Type B pancreatic cell (in vitro differentiated cells): ENCODE results near the gene CARD19. TPM values are rescaled to one million over a fixed set of nuclear protein-coding genes. Genes with fewer than 3 reads are reported as not detected.

ENCODE experiments used
- DNase-seq: peaks from one replicate; pipeline ENCODE4 v3.0.0; 2021; ENCODE audit warnings: mixed read lengths; ENCODE audit not compliant: unreplicated experiment; ENCODE audit errors: extremely low spot score
- H3K27ac Mint-ChIP-seq: 2 replicates; pipeline ENCODE4 v1.8.0; 2021; ENCODE audit warnings: mild to moderate bottlenecking, mixed read lengths
- H3K27me3 Mint-ChIP-seq: 2 replicates; pipeline ENCODE4 v1.8.0; 2021; ENCODE audit warnings: mixed read lengths
- H3K36me3 Mint-ChIP-seq: 2 replicates; pipeline ENCODE4 v1.8.0; 2021; ENCODE audit warnings: mixed read lengths
- H3K4me1 Mint-ChIP-seq: one replicate; pipeline ENCODE4 v1.8.0; 2021; ENCODE audit warnings: mixed read lengths; ENCODE audit not compliant: unreplicated experiment
- H3K4me3 Mint-ChIP-seq: 2 replicates; pipeline ENCODE4 v1.8.0; 2021; ENCODE audit warnings: mild to moderate bottlenecking, mixed read lengths
- H3K9me3 Mint-ChIP-seq: 2 replicates; pipeline ENCODE4 v1.8.0; 2021; ENCODE audit warnings: mixed read lengths
- total RNA-seq: library from RNA; stranded (reverse); gene quantifications from 2 replicates; pipeline ENCODE4 v1.2.1, GENCODE V29; 2021; ENCODE audit warnings: low replicate concordance
- TF ChIP-seq, protein P1 (sequence below): fragments of 200-600 bp; sonication (generic); conservative IDR thresholded peaks from 2 replicates; pipeline ENCODE4 v1.5.0; 2021; ENCODE audit warnings: antibody characterized with exemption, mild to moderate bottlenecking

CARD19 gene
- total RNA-seq, 1 donor from 2014 or later: 17.7 TPM

DNA sequence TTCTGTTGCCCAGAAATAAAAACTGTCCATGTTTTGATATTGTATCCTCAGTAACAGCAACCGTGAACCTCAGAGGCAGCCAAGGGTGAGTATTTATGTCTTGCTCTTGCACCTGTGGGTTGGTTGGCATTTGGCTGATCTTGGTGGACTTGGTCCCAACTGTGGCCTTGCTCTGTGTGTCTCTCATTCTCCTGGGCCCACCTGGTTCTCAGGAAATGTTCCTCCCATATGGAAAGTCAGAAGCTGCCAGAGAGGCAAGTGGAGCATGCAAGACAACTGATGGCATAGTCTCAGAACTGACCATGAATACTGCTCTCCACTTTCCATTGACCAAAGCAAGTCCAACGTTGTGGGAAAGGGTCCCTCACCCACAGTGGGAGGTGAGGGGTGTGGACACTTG lies 51.6 kb downstream of the CARD19 start:
- H3K27ac Mint-ChIP-seq: no peak overlapping the region
- no peaks in the 10 kb centered on the region for H3K27me3 Mint-ChIP-seq
- H3K4me3 Mint-ChIP-seq: no peak overlapping the region
- H3K36me3 Mint-ChIP-seq: no peaks in the 10 kb centered on the region
- DNase-seq: no peak
- H3K4me1 Mint-ChIP-seq: peaks cover 6% of the 10 kb centered on the region
- peaks cover 5% of the 10 kb centered on the region for H3K9me3 Mint-ChIP-seq
- TF ChIP-seq, protein P1, sequence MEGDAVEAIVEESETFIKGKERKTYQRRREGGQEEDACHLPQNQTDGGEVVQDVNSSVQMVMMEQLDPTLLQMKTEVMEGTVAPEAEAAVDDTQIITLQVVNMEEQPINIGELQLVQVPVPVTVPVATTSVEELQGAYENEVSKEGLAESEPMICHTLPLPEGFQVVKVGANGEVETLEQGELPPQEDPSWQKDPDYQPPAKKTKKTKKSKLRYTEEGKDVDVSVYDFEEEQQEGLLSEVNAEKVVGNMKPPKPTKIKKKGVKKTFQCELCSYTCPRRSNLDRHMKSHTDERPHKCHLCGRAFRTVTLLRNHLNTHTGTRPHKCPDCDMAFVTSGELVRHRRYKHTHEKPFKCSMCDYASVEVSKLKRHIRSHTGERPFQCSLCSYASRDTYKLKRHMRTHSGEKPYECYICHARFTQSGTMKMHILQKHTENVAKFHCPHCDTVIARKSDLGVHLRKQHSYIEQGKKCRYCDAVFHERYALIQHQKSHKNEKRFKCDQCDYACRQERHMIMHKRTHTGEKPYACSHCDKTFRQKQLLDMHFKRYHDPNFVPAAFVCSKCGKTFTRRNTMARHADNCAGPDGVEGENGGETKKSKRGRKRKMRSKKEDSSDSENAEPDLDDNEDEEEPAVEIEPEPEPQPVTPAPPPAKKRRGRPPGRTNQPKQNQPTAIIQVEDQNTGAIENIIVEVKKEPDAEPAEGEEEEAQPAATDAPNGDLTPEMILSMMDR: no peak

DNA sequence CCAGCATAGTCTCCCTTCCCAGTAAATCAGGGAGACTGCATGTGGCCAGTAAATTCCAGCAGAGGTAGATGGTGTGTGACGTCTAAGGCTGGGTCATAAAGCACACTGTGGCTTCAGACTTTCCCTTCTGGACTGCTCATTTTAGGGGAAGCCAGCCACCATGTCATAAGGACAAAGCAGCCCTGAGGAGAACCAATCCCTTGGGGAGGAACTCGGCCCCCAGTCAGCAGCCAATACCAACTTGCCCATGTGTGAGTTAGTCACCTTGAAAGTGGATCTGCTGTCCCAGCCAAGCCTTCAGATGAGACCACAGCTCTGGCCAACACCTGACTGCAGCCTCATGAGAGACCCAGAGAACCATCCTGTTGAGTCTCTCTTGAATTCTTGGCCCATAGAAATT lies 52.7 kb downstream of the CARD19 start:
- no peaks in the 10 kb centered on the region for H3K27me3 Mint-ChIP-seq
- TF ChIP-seq, protein P1: no peak
- no peaks in the 10 kb centered on the region for H3K36me3 Mint-ChIP-seq
- peaks cover 5% of the 10 kb centered on the region for H3K9me3 Mint-ChIP-seq
- no peak overlapping the region for H3K27ac Mint-ChIP-seq
- H3K4me3 Mint-ChIP-seq: no peak overlapping the region
- no peak for DNase-seq
- H3K4me1 Mint-ChIP-seq: peaks cover 6% of the 10 kb centered on the region

DNA sequence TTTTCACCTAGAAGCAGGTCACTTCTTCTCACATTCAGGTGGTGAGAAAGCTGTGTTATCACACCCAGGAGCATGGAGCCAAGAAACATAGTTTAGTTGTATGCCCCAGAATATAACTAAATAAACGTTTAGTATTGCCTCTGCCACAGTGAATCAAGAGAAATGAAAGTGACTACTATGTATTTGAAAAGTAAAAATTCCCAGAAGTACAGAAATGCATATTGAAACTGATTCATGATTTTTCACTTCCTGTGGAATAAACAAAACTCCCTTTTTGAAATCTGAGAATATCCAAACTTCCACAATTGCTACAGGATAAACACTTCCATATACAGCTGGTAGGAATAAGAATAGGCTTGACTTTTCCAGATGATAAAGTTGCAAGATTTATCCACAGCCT lies 53.3 kb downstream of the CARD19 start:
- no peak for DNase-seq
- no peak overlapping the region for H3K4me3 Mint-ChIP-seq
- H3K9me3 Mint-ChIP-seq: peaks cover 5% of the 10 kb centered on the region
- peaks cover 2% of the 10 kb centered on the region for H3K4me1 Mint-ChIP-seq
- TF ChIP-seq, protein P1: no peak
- H3K36me3 Mint-ChIP-seq: no peaks in the 10 kb centered on the region
- no peaks in the 10 kb centered on the region for H3K27me3 Mint-ChIP-seq
- no peak overlapping the region for H3K27ac Mint-ChIP-seq

DNA sequence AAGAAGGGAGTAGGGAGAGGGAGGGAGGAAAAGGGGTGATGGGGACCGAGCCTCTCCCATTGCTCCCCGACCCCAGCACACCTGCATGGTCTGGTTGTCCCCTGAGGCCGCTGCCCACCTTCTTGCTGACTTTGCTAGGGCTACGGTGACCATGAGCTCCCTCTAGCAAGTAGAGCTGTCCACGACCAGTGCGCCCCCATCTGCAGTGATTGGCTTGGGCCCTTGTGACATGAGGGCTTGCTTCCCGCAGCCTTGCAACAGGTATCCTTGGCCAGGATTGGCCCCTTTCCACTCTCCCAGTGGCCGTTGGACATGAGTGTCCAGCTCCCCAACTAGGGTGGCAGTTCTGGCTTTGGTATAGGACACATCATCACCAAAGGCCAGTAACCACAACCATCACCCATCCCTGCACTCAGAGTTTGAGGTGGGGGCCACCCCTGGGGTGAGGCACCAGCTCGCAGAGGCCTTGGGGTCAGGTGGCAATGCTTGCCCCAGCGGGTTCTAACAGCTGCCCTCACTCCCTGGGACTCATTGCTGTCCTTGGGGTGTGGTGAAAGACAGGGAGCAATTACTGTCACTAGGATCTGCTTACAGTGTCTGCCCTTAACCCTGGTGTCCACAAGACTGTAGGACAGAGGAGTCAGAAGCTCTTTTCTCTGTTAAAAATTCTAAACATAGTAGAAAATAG lies 55.2 kb downstream of the CARD19 start:
- H3K27me3 Mint-ChIP-seq: no peaks in the 10 kb centered on the region
- H3K36me3 Mint-ChIP-seq: no peaks in the 10 kb centered on the region
- no peak overlapping the region for H3K27ac Mint-ChIP-seq
- peaks cover 5% of the 10 kb centered on the region for H3K9me3 Mint-ChIP-seq
- TF ChIP-seq, protein P1: no peak
- no peaks in the 10 kb centered on the region for H3K4me1 Mint-ChIP-seq
- no peak for DNase-seq
- no peak overlapping the region for H3K4me3 Mint-ChIP-seq

DNA sequence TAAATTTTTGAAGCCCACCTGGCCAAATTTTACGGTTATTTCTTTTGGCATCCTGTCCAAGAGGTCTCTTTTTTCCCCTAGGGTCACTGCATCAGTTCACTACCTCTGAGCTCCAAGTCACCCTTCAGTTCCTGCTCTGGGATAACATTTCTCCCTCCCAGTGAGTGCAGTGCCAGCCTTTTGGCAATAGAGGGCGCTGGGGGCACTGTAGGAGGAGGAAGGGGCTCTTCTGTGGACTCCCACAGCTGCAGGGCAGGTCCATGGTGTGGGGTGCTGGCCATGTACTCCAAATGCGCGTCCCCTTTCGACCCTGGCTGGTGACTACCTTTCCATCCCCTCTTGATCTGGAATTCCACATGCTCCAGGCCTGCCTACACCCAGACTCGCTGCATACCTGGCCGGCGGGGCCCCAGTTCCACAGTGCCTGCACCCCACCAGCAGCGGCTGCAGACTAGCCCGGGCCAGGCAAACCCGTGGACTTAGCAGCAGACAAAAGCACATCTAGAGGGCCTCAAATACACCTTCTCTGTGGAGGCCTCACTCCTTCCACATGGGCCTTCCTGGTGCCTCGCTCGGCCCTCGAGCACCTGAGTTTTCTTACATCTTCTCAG lies 58.4 kb downstream of the CARD19 start:
- Mint-ChIP-seq H3K27ac (no peak overlapping the region), H3K36me3 (no peaks in the 10 kb centered on the region), H3K4me3 (no peak overlapping the region), H3K27me3 (no peaks in the 10 kb centered on the region), H3K4me1 (peaks cover 1% of the 10 kb centered on the region), H3K9me3 (no peaks in the 10 kb centered on the region)
- TF ChIP-seq, protein P1: peak; percentile 76
- DNase-seq: no peak
